Central memory CD4-positive, alpha-beta T cell (primary cell): Measurements from ENCODE around the gene CADPS.

Source experiments
- DNase-seq: peaks from one replicate; pipeline ENCODE4 v3.0.0; 2022

The CADPS gene

GRCh38 chr3:62805580-62806277, 69.5 kb downstream of the CADPS start:
- DNase-seq: no peak

DNA sequence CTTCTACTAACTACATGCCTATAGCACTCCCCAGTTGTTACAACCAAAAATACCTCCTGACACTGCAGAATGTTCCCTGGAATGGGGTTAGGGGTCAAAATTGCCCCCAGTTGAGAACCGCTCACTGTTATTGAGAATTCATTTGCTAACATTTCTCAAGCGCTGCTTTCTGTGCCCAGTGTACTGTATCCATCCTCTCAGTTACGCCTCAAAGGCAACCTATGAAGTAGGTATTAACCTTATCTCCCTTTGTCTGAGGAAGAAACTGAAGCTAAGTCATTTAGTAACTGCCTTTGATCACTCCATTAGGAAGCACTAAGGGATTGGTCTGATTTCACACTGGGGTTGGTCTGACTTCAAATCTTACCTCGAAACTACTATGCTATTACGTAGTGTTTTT, 70.1 kb downstream of the CADPS start:
- DNase-seq: no peak

DNA sequence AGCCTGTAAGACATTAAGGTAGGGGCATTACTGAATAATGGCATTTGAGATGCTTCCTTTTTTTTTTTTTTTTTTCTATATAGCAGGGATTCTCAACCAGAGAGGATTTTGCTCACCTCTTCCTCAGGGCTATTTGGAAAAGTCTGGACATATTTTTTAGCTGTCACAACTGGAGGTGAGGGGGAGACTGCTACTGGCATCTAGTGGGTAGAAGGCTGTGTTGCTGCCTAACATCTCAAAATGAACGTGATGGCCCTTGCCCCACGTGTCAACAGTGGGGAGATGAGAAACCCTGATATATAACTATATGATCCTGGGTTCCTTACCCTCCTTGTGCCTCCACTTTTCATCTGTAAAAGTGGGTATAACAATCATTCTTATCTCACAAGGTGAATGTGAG, 71.9 kb downstream of the CADPS start:
- DNase-seq: no peak

GRCh38 chr3:62798000-62798399, 77.2 kb downstream of the CADPS start:
- DNase-seq: no peak

- DNase-seq: no peak
Observed at GRCh38 chr3:62797132-62797531, 78.1 kb downstream of the CADPS start.

GRCh38 chr3:62795978-62796657, 79.1 kb downstream of the CADPS start:
- no peak for DNase-seq

DNA sequence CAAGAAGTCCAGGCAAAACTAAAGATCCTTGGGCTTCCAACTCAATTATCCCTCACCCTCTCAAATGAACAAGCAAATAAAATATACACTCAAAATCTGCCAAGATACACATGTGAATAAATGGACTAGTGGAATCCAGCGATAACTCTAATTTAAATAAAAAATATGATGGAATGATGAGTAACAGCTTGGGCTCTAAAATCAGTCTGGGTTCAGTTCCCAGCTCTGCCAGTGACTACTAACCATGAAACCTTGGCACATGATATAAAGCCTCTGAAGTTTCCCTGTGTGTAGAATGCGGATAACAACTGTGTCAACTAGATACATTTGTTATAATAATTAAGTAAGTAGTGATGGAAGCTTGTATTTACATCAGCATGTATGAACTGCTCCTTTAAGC, 81.3 kb downstream of the CADPS start:
- no peak for DNase-seq

DNA sequence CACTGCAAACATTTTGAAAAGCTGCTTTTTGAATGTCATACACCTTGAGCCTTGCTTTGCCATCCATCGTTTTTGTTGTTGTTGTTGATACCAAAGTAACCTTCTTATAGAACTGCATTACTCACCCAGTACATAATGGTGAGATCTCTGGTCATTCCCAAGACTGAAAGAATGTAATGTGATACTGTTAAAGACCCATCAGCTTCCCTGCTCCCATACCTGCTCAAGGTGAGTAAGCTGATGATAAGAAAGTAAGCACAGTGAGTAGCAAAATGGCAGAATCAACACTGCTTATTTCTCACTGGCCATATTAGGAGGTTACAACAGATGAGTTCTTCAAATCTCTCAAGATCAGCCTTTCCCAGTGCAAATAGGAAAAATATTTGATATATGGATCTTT, 89.8 kb downstream of the CADPS start:
- no peak for DNase-seq

GRCh38 chr3:62781121-62781520, 94.1 kb downstream of the CADPS start:
- no peak for DNase-seq

- DNase-seq: no peak
Observed at GRCh38 chr3:62777674-62778073, 97.5 kb downstream of the CADPS start.

DNA sequence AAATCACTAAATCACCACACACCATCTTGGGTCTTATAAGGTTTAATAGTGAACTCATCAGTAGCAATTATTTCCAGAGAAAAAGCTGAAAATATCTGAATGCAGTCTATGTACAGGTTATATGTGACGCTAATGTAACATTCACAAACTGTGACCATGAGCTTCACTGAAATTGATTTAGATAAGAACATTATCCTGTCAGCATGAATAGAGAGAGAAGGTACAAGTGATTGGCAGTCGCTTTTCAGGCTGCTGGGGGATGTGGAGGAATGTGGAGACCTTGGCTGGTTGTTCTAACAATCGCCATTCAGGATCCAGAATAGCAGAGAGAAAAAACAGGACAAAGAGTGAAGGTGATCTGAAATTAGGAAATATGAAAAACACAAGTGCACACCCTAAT, 98.1 kb downstream of the CADPS start:
- no peak for DNase-seq

DNA sequence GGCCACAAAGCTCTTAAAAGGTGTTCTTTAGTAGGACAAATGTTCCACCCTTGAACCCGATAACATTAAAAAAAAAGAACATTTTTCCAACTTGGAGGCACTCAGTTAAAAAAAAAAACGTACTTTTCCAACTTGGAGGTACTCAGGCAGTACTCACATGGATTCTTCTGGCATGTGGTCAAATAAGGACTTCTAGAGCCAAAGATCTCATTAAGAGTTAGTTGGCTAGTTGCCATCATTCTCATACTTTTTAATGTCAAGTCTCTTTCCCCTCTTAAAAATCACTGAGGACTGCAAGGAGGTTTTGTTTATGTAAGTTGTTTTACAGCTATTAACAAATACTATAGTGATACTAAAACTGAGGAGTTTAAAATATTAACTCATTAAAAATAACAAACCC, 101.0 kb downstream of the CADPS start:
- no peak for DNase-seq

GRCh38 chr3:62771331-62772072, 103.7 kb downstream of the CADPS start:
- DNase-seq: no peak

GRCh38 chr3:62768896-62769295, 106.3 kb downstream of the CADPS start:
- DNase-seq: no peak

GRCh38 chr3:62761711-62762110, 113.5 kb downstream of the CADPS start:
- no peak for DNase-seq

DNA sequence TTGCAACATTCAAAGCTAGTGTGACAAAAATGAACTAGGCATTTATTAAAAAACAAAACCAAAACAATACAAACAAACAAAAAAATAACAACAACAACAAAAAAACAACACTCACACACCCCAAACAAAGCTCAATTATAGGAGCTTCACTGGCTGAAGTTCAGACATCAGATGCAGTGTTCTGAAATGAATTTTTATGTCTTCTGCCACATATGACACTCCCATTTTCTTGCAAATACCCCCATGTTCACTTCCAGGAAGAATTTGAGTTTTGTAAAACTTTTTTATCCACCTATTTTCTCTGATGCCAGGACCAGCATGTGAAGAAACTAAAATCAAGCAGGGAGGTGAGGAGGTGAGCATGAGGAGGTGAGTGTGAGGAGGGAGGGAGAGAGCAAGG, 113.9 kb downstream of the CADPS start:
- no peak for DNase-seq

DNA sequence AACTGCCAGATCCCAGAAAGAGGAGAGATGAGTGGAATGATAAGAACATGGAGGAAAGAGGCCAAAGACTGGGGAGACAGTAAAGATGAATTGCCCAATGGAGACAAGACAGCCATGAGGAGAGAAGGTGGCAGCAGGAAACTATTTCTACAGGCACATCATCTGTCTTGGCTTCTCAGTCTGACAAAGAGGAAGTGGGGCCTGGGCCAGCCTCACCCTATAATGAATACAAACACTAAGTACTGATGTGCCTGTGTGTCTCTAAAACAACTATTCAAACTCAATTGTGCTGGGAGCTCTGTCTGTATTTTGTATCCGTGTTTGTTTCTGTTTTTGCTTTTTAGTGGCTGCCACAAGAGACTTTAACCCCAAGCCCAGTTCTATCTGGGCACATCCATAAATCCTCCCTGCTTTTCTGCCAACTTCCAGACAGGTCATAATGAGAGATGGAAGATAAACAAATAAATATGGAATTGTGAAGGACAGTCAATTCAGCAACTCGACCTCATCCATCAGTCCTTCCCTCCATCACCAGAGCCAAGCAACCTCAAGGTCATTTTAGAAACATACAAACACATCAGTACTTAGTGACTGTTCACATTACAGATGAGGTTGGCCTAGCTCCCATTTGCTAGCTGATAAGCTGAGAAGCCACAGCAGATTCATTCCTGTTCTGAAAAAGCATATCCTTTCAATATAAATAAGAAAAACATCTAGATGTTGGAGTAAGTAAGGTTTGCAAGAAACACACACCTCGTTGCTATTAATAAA, 116.7 kb downstream of the CADPS start:
- no peak for DNase-seq

- no peak for DNase-seq
Observed at GRCh38 chr3:62757045-62757444, 118.2 kb downstream of the CADPS start.

DNA sequence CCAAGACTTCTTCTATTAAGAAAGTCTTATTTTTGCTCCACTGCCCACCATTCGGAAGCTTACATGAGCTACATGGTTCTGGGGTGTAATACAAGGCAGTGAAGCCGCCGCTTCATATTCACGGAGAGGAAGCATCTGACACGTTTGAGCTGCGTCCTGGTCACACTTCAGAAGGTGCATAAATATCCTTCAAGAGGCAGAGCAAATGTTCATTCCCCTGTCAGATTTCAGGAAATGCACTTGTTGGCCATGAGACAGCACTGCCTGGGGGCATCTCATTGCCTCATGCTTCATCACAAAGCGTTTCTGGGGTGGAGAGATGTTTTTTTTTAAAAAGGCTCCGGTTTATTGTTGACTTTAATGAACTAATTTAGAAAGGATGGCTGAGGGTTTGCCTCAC, 119.9 kb downstream of the CADPS start:
- no peak for DNase-seq

DNA sequence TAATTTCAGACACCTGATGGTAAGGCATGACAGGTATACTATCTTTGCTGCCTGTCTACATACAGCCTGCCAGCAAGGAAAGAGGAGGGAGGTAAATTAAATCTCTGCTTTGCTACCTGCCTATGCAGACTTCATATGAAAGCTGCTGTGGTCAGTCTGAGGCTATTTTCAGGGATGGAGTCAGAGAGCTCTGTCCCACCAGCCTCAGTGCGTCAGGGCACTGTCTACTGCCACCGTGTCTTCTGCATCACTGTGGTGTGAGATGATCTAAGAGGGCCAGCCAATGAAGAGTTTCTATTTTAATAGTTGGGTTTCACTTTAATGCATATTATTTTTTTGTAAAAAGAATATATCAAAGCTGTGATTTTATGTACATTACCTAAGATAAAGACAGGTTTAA, 125.6 kb downstream of the CADPS start:
- no peak for DNase-seq

- DNase-seq: no peak
Observed at GRCh38 chr3:62749130-62749529, 126.1 kb downstream of the CADPS start.

DNA sequence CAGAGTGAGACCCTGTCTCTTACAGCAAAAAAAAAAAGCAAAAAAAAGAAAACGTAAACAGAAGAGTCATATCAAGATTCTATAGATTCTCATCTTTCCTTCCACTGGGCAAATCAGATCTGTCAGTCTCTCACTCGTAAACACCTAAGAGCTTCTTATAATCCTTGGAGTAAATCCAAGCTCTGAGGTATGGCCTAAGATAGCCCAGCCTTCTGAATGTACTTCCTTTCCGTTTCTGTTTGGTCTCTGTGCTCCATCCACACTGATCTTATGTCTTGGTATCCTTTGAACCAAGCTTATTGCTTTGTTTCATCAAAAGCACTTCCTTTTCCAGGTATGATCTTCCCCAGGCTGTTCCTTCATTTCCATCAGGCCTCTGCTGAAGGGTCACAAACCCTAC, 137.8 kb downstream of the CADPS start:
- DNase-seq: no peak

DNA sequence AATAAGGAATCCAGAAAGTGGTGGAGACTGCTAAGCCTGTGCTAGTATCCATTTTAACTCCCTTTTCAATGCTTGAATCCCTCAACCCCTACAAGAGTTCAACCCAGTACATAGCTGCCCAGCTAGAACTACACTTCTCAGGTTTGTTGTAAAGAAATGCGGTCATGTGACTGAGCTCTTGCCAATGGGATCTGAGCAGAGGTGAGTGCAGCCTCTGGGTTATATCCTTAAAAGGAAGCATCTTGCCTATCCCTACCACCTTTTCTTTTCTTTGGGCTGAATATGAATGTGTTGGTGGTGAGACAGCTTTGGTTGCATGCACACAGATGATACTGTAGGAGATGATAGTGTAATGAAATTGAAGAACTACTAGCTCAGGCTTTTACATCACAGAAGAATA, 139.7 kb downstream of the CADPS start:
- DNase-seq: no peak
